ENCODE results near the gene BCL3.
A peak's percentile ranks its signal among the peaks of the same experiment; 100 is the strongest.

Gene BCL3

GRCh38 chr19:44737238-44738071, 11.1 kb upstream of the BCL3 start:
- Histone ChIP-seq H3K9ac (no peak overlapping the region), H3K27ac (no peak overlapping the region), H3K79me2 (no peaks in the 10 kb centered on the region), H3K4me2 (ENCODE audit: low read length) (no peak overlapping the region), H2AFZ (peak overlapping the region; percentile 50), H3K27me3 (ENCODE audit: control insufficient read depth, insufficient read depth, low read length) (no peaks in the 10 kb centered on the region), H3K9me3 (ENCODE audit: control insufficient read depth, low read length) (no peaks in the 10 kb centered on the region), H3K4me1 (peaks cover 23% of the 10 kb centered on the region), H3K36me3 (ENCODE audit: control insufficient read depth, insufficient read depth, low read length) (no peaks in the 10 kb centered on the region), H3K4me3 (ENCODE audit: low read depth, low read length) (no peak overlapping the region)
- no peak for TF ChIP-seq CTCF (IDR thresholded peaks at IDR 0.05)

GRCh38 chr19:44738136-44738535, 10.4 kb upstream of the BCL3 start:
- Histone ChIP-seq H3K27ac (no peak overlapping the region), H2AFZ (peak overlapping the region; percentile 45), H3K4me3 (ENCODE audit: low read depth, low read length) (no peak overlapping the region), H3K9ac (no peak overlapping the region), H3K4me2 (ENCODE audit: low read length) (no peak overlapping the region), H3K4me1 (peaks cover 30% of the 10 kb centered on the region), H3K27me3 (ENCODE audit: control insufficient read depth, insufficient read depth, low read length) (no peaks in the 10 kb centered on the region), H3K9me3 (ENCODE audit: control insufficient read depth, low read length) (no peaks in the 10 kb centered on the region), H3K36me3 (ENCODE audit: control insufficient read depth, insufficient read depth, low read length) (no peaks in the 10 kb centered on the region), H3K79me2 (no peaks in the 10 kb centered on the region)
- no peak for TF ChIP-seq CTCF (IDR thresholded peaks at IDR 0.05)

GRCh38 chr19:44738603-44739558, 9.6 kb upstream of the BCL3 start:
- peak overlapping the region; percentile 17 for H3K27ac ChIP-seq
- no peaks in the 10 kb centered on the region for H3K9me3 ChIP-seq (ENCODE audit: control insufficient read depth, low read length)
- H3K9ac ChIP-seq: no peak overlapping the region
- no peak overlapping the region for H3K4me3 ChIP-seq (ENCODE audit: low read depth, low read length)
- H3K4me2 ChIP-seq (ENCODE audit: low read length): peak overlapping the region; percentile 22
- H2AFZ ChIP-seq: peak overlapping the region; percentile 45
- no peaks in the 10 kb centered on the region for H3K27me3 ChIP-seq (ENCODE audit: control insufficient read depth, insufficient read depth, low read length)
- peaks cover 33% of the 10 kb centered on the region for H3K4me1 ChIP-seq
- H3K36me3 ChIP-seq (ENCODE audit: control insufficient read depth, insufficient read depth, low read length): no peaks in the 10 kb centered on the region
- H3K79me2 ChIP-seq: no peaks in the 10 kb centered on the region
- TF ChIP-seq CTCF (IDR thresholded peaks at IDR 0.05): no peak

GRCh38 chr19:44740351-44740824, 8.1 kb upstream of the BCL3 start:
- TF ChIP-seq CTCF (IDR thresholded peaks at IDR 0.05): no peak
- Histone ChIP-seq H3K36me3 (ENCODE audit: control insufficient read depth, insufficient read depth, low read length) (no peaks in the 10 kb centered on the region), H3K79me2 (no peaks in the 10 kb centered on the region), H2AFZ (peak overlapping the region; percentile 63), H3K27ac (no peak overlapping the region), H3K4me2 (ENCODE audit: low read length) (no peak overlapping the region), H3K4me3 (ENCODE audit: low read depth, low read length) (no peak overlapping the region), H3K9me3 (ENCODE audit: control insufficient read depth, low read length) (no peaks in the 10 kb centered on the region), H3K27me3 (ENCODE audit: control insufficient read depth, insufficient read depth, low read length) (no peaks in the 10 kb centered on the region), H3K4me1 (peaks cover 39% of the 10 kb centered on the region), H3K9ac (no peak overlapping the region)

Measured in parathyroid adenoma (tissue), 2 donors.